ENCODE measurements around the gene PFDN2. TPM values are rescaled to one million over a fixed set of nuclear protein-coding genes. Genes with fewer than 3 reads are reported as not detected.
"Not testable (repeated sequence)": the region's sequence is repeated elsewhere in the genome, so short reads cannot be mapped to it uniquely, and the experiment has no call there.

Gene PFDN2
- total and polyA plus RNA-seq, 5 experiments from 2014 or later = 37.9 to 91.3 (median 74.6) TPM

DNA sequence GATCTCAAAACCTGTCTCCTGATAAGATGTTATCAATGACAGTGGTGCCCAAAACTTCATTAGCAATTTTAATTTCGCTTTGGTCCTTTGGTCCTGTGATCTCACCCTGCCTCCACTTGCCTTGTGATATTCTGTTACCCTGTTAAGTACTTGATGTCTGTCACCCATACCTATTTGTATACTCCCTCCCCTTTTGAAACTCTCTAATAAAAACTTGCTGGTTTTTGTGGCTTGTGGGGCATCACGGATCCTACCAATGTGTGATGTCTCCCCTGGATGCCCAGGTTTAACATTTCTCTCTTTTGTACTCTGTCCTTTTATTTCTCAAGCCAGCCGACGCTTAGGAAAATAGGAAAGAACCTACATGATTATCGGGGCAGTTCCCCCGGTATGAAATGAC lies 53.9 kb downstream of the PFDN2 start:
- H3K27me3 Mint-ChIP-seq, DNase-seq, ATAC-seq, H3K9me3 Mint-ChIP-seq: not testable (repeated sequence)
- POLR2A ChIA-PET = interaction anchor here (0.9 to 10.2 kb wide), 2 partner anchors 19 to 237 kb away, joined by 3 to 429 read pairs; partner anchors contain the start of genes TSTD1 and USF1
- Mint-ChIP-seq H3K36me3 (peaks cover 4 to 83% (median 22%) of the 10 kb centered on the region in 3 donors), H3K4me3 (peak overlapping the region; percentile 64 to 100 (median 81)), H3K4me1 (peaks cover 47 to 87% (median 84%) of the 10 kb centered on the region in 4 donors), H3K27ac (peak overlapping the region; percentile 77 to 97 (median 92))

DNA sequence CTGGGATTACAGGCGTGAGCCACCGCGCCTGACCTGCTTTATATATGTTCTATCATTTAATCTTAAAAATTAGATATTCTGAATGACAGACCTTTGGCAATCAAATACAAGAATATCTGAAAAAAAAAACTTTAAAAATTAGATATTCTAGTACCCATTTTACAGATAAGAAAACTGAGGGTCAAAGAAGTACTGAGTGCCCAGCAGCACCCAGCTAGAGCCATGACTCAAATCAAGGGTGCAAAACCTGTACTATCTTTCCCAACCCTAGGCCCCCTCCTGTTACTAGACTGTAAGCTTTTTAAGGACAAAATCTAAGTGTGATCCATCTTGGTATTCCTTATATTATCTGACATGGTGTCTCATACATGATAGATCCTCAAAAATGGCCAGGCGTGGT lies 56.4 kb downstream of the PFDN2 start:
- H3K27ac Mint-ChIP-seq = peak overlapping the region; percentile 58 to 97 (median 85)
- peaks cover 37 to 85% (median 80%) of the 10 kb centered on the region in 4 donors for H3K4me1 Mint-ChIP-seq
- ATAC-seq (no peak), DNase-seq (no peak)
- peaks cover 4 to 89% (median 16%) of the 10 kb centered on the region in 3 donors for H3K36me3 Mint-ChIP-seq
- peak overlapping the region in 5 of 10 donors; percentile 7 to 88 (median 65) for H3K4me3 Mint-ChIP-seq
- POLR2A ChIA-PET = interaction anchor here (0.6 to 6.0 kb wide), 4 partner anchors 8 to 54 kb away, joined by 3 to 38 read pairs (median 20); partner anchors contain the start of genes ARHGAP30 and USF1
- no peaks in the 10 kb centered on the region for H3K9me3 Mint-ChIP-seq
- no peaks in the 10 kb centered on the region for H3K27me3 Mint-ChIP-seq

DNA sequence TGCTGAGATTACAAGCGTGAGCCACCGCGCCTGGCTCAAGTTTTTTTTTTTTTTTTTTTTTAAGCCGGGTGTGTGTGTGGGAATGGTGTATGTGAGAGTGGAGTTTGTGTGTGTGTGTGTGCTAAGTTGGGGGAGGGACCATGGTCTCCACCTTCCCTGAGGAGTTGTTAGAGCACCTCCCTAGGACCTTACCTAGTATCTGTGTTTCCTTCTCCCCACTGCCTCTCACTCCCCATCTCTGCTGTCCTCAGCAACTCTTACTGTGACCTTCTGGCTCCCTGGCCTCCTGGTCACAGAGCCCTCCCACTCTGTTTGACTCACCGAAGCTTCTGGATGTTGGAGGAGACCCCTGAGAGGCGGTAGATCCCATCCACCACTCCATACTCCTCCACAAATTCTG lies 58.5 kb downstream of the PFDN2 start:
- DNase-seq (no peak), ATAC-seq (no peak)
- peak overlapping the region; percentile 68 to 96 (median 84) for H3K27ac Mint-ChIP-seq
- POLR2A ChIA-PET = interaction anchor here (5.8 to 6.0 kb wide), 2 partner anchors 10 to 13 kb away, joined by 36 to 38 read pairs; partner anchors contain the start of genes ARHGAP30 and USF1
- H3K9me3 Mint-ChIP-seq = no peaks in the 10 kb centered on the region
- no peaks in the 10 kb centered on the region for H3K27me3 Mint-ChIP-seq
- H3K4me1 Mint-ChIP-seq = peaks cover 34 to 78% (median 68%) of the 10 kb centered on the region in 4 donors
- H3K4me3 Mint-ChIP-seq = peak overlapping the region in 6 of 10 donors; percentile 12 to 72 (median 48)
- peaks cover 5 to 89% (median 13%) of the 10 kb centered on the region in 3 donors for H3K36me3 Mint-ChIP-seq

DNA sequence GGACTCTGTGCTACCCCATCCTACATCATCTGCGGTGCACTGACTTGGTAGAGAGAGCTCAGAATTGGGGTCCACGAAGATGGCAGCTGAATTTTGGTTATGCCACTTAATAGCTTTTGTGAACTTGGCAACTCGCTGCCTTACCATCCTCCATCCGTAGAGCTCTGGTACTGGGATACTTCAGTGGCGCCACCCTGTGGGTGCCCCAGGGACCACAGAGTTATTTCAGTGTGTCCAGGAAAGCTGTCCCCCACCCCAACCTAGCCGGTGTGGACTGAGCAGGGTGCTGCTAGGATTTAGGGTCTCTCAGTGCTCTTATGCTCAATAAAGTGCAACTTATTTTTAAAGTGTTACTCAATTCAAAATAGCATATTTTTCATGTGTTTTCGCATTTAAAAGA lies 63.0 kb downstream of the PFDN2 start:
- ATAC-seq = no peak
- H3K36me3 Mint-ChIP-seq = peaks cover 5 to 94% (median 19%) of the 10 kb centered on the region in 3 donors
- peaks cover 23 to 54% (median 45%) of the 10 kb centered on the region in 4 donors for H3K4me1 Mint-ChIP-seq
- no peak for DNase-seq
- no peak overlapping the region for H3K4me3 Mint-ChIP-seq
- H3K27ac Mint-ChIP-seq = peak overlapping the region in 2 of 10 donors; percentile 49 to 66
- POLR2A ChIA-PET = interaction anchor here (1.1 to 1.8 kb wide), 5 partner anchors 9 to 43 kb away, joined by 3 to 9 read pairs (median 4); partner anchors contain the start of genes ARHGAP30, KLHDC9 and USF1
- no peaks in the 10 kb centered on the region for H3K27me3 Mint-ChIP-seq
- no peaks in the 10 kb centered on the region for H3K9me3 Mint-ChIP-seq

DNA sequence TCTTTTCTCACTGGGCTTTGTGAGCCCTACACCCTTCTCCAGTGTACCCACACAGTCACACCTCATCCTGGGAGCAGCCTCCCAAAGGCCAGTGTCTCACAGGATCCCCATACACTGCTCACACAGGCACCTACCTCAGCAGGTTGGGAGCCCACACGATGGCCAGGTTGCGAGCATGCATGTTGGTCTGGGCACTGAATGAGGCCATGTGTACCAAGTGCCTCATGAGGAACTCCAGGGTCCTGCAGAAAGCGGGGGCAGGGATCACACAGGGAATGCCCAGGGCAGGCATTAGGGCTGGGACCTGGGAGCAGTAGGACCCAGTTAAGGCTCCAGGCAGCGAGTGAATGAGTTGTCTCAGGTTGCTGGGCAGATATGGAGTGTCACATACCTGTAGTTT lies 63.6 kb downstream of the PFDN2 start:
- Mint-ChIP-seq H3K36me3 (peaks cover 5 to 94% (median 22%) of the 10 kb centered on the region in 3 donors), H3K27ac (peak overlapping the region in 5 of 10 donors; percentile 44 to 73 (median 59)), H3K4me3 (no peak overlapping the region), H3K9me3 (no peaks in the 10 kb centered on the region), H3K4me1 (peaks cover 19 to 49% (median 41%) of the 10 kb centered on the region in 4 donors), H3K27me3 (no peaks in the 10 kb centered on the region)
- DNase-seq (no peak), ATAC-seq (no peak)
- POLR2A ChIA-PET = interaction anchor here (1.1 to 1.8 kb wide), 5 partner anchors 8 to 44 kb away, joined by 3 to 9 read pairs (median 4); partner anchors contain the start of genes ARHGAP30, KLHDC9 and USF1

DNA sequence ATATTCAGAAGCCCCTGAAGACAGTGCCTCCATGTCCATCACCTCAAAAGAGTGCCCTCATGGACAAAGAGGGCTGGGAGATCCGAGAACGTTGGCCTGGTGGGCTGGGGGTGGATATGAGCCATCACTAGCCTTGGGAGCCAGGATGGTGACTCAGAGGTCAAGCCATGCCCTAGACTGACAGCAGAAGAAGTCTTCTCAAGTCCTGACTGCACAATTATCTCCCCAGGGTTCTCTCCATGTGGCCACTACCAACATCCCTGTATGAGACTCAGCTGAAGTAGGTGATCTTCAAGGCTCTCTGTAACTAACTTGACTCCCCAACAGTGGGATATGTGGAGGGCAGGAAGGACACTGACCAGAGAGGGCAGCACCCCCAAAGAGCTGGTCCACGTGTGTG lies 64.9 kb downstream of the PFDN2 start:
- POLR2A ChIA-PET = no interaction called here
- no peaks in the 10 kb centered on the region for H3K27me3 Mint-ChIP-seq
- ATAC-seq (no peak), DNase-seq (no peak)
- H3K4me3 Mint-ChIP-seq = no peak overlapping the region
- H3K9me3 Mint-ChIP-seq = no peaks in the 10 kb centered on the region
- H3K27ac Mint-ChIP-seq = peak overlapping the region in 9 of 10 donors; percentile 13 to 90 (median 75)
- peaks cover 5 to 93% (median 22%) of the 10 kb centered on the region in 3 donors for H3K36me3 Mint-ChIP-seq
- peaks cover 26 to 52% (median 47%) of the 10 kb centered on the region in 4 donors for H3K4me1 Mint-ChIP-seq

DNA sequence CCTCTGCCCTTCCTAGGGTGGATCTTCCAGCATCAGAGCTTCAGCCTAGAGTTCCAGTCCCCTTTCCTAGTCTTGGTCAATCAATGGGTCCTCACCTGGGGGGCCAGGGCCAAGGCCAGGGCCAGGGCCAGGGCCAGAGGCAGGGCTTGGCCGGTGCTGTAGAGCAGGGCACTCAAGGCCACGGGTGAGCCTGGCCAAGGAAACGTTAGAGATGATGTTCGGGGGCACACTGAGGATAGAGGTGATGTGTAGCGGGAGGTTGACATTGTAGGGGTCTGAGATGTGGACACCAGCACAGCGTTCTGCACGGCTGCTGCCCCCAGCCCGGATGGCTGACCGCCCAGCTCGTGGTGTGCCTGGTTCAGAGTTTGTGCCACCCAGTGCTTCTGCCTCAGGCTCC lies 66.6 kb downstream of the PFDN2 start:
- no peak for DNase-seq
- Mint-ChIP-seq H3K27ac (peak overlapping the region in 1 of 10 donors; percentile 59), H3K9me3 (no peaks in the 10 kb centered on the region), H3K27me3 (no peaks in the 10 kb centered on the region), H3K4me3 (no peak overlapping the region), H3K36me3 (peaks cover 0 to 86% (median 19%) of the 10 kb centered on the region in 3 donors), H3K4me1 (peaks cover 22 to 48% (median 41%) of the 10 kb centered on the region in 4 donors)
- POLR2A ChIA-PET = interaction anchor here (0.8 to 15.7 kb wide), 3 partner anchors 10 to 18 kb away, joined by 3 to 429 read pairs (median 4); partner anchors contain the start of gene ARHGAP30
- no peak for ATAC-seq

Other genes with a start within 250 kb of the PFDN2 start
- not detected for gene ITLN1, start 232.9 kb downstream of the PFDN2 start, total RNA-seq
- not detected for gene ITLN1, start 232.9 kb downstream of the PFDN2 start, polyA plus RNA-seq
- not detected for gene ITLN2, start 163.2 kb downstream of the PFDN2 start, total RNA-seq
- not detected for gene ITLN2, start 163.2 kb downstream of the PFDN2 start, polyA plus RNA-seq
- gene F11R, start 96.9 kb downstream of the PFDN2 start, total RNA-seq = 10 to 100 TPM; 16.3 to 16.4 TPM
- gene F11R, start 96.9 kb downstream of the PFDN2 start, polyA plus RNA-seq = 1 to 10 TPM; 6.7 to 9.0 (median 8.1) TPM
- 100 to 1,000 TPM; 100 to 108 TPM for gene TSTD1, start 79.1 kb downstream of the PFDN2 start, total RNA-seq
- gene TSTD1, start 79.1 kb downstream of the PFDN2 start, polyA plus RNA-seq = 100 to 1,000 TPM; 342 to 508 (median 412) TPM
- 100 to 1,000 TPM; 107 to 118 TPM for gene USF1, start 72.1 kb downstream of the PFDN2 start, total RNA-seq
- 10 to 100 TPM in 1 of 3 donors, 1 to 10 TPM in 2; 4.3 to 11.1 (median 7.4) TPM for gene USF1, start 72.1 kb downstream of the PFDN2 start, polyA plus RNA-seq
- gene ARHGAP30, start 48.1 kb downstream of the PFDN2 start, total RNA-seq = 100 to 1,000 TPM; 220 to 233 TPM
- 100 to 1,000 TPM; 110 to 207 (median 136) TPM for gene ARHGAP30, start 48.1 kb downstream of the PFDN2 start, polyA plus RNA-seq
- gene NECTIN4, start 28.5 kb downstream of the PFDN2 start, total RNA-seq = not detected
- gene NECTIN4, start 28.5 kb downstream of the PFDN2 start, polyA plus RNA-seq = not detected
- gene KLHDC9, start 19.7 kb downstream of the PFDN2 start, total RNA-seq = under 1 TPM; 0.60 to 0.96 TPM
- gene KLHDC9, start 19.7 kb downstream of the PFDN2 start, polyA plus RNA-seq = 1 to 10 TPM in 1 of 3 donors, under 1 TPM in 2; 0.30 to 1.5 (median 0.62) TPM
- gene NIT1, start 68 bp upstream of the PFDN2 start, total RNA-seq = 10 to 100 TPM; 43.5 to 46.4 TPM
- 10 to 100 TPM; 16.8 to 25.0 (median 18.3) TPM for gene NIT1, start 68 bp upstream of the PFDN2 start, polyA plus RNA-seq
- 10 to 100 TPM; 35.3 to 38.6 TPM for gene DEDD, start 14.6 kb upstream of the PFDN2 start, total RNA-seq
- 10 to 100 TPM; 29.0 to 35.4 (median 29.3) TPM for gene DEDD, start 14.6 kb upstream of the PFDN2 start, polyA plus RNA-seq
- gene UFC1, start 35.9 kb upstream of the PFDN2 start, total RNA-seq = 100 to 1,000 TPM; 116 to 118 TPM
- gene UFC1, start 35.9 kb upstream of the PFDN2 start, polyA plus RNA-seq = 100 to 1,000 TPM; 148 to 158 (median 155) TPM
- 10 to 100 TPM; 59.2 to 63.8 TPM for gene USP21, start 41.5 kb upstream of the PFDN2 start, total RNA-seq
- 10 to 100 TPM; 13.8 to 31.4 (median 14.6) TPM for gene USP21, start 41.5 kb upstream of the PFDN2 start, polyA plus RNA-seq
- 10 to 100 TPM; 76.2 to 82.1 TPM for gene PPOX, start 48.4 kb upstream of the PFDN2 start, total RNA-seq
- 10 to 100 TPM; 12.0 to 17.8 (median 15.7) TPM for gene PPOX, start 48.4 kb upstream of the PFDN2 start, polyA plus RNA-seq
- 10 to 100 TPM; 81.0 to 97.4 TPM for gene B4GALT3, start 59.5 kb upstream of the PFDN2 start, total RNA-seq
- 10 to 100 TPM; 35.4 to 49.9 (median 37.6) TPM for gene B4GALT3, start 59.5 kb upstream of the PFDN2 start, polyA plus RNA-seq
- gene ADAMTS4, start 81.0 kb upstream of the PFDN2 start, total RNA-seq = 1 to 10 TPM; 4.8 to 7.0 TPM
- gene ADAMTS4, start 81.0 kb upstream of the PFDN2 start, polyA plus RNA-seq = under 1 TPM; 0.07 to 0.34 (median 0.22) TPM
- 100 to 1,000 TPM; 126 to 127 TPM for gene NDUFS2, start 84.3 kb upstream of the PFDN2 start, total RNA-seq
- 100 to 1,000 TPM in 1 of 3 donors, 10 to 100 TPM in 2; 78.6 to 106 (median 95.4) TPM for gene NDUFS2, start 84.3 kb upstream of the PFDN2 start, polyA plus RNA-seq
- 10 to 100 TPM; 27.7 to 31.8 TPM for gene FCER1G, start 97.3 kb upstream of the PFDN2 start, total RNA-seq
- 100 to 1,000 TPM in 1 of 3 donors, 10 to 100 TPM in 2; 67.1 to 107 (median 84.4) TPM for gene FCER1G, start 97.3 kb upstream of the PFDN2 start, polyA plus RNA-seq
- gene APOA2, start 105.6 kb upstream of the PFDN2 start, total RNA-seq = not detected
- gene APOA2, start 105.6 kb upstream of the PFDN2 start, polyA plus RNA-seq = not detected
- 10 to 100 TPM in 1 of 2 experiments, 1 to 10 TPM in 1; 9.6 to 11.3 TPM for gene TOMM40L, start 108.0 kb upstream of the PFDN2 start, total RNA-seq
- 1 to 10 TPM; 4.9 to 8.1 (median 8.0) TPM for gene TOMM40L, start 108.0 kb upstream of the PFDN2 start, polyA plus RNA-seq
- not detected for gene NR1I3, start 120.2 kb upstream of the PFDN2 start, total RNA-seq
- under 1 TPM in 1 of 3 donors, not detected in 2; 0.19 TPM for gene NR1I3, start 120.2 kb upstream of the PFDN2 start, polyA plus RNA-seq
- not detected for gene PCP4L1, start 140.7 kb upstream of the PFDN2 start, total RNA-seq
- not detected for gene PCP4L1, start 140.7 kb upstream of the PFDN2 start, polyA plus RNA-seq
- gene MPZ, start 191.9 kb upstream of the PFDN2 start, total RNA-seq = 10 to 100 TPM; 11.9 to 12.2 TPM
- not detected for gene MPZ, start 191.9 kb upstream of the PFDN2 start, polyA plus RNA-seq
- 100 to 1,000 TPM; 113 to 127 TPM for gene SDHC, start 196.3 kb upstream of the PFDN2 start, total RNA-seq
- 100 to 1,000 TPM; 212 to 297 (median 217) TPM for gene SDHC, start 196.3 kb upstream of the PFDN2 start, polyA plus RNA-seq
- gene CFAP126, start 249.8 kb upstream of the PFDN2 start, total RNA-seq = not detected
- gene CFAP126, start 249.8 kb upstream of the PFDN2 start, polyA plus RNA-seq = not detected